Spleen (tissue), 7 donors: ENCODE data around the gene SLC30A3.

ENCODE experiments used
- POLR2A ChIP-seq, 3 donors: fragments of 450-650 bp; IDR thresholded peaks; one replicate each; pipeline ENCODE4 v1.5.1; 2017; ENCODE audit warnings: antibody characterized with exemption in 3 of 3, mild to moderate bottlenecking in 1 of 3
- TF ChIP-seq, protein P1 (sequence below), 11 experiments: fragments of 200-600 bp in 7 of 11; fragments of 450-650 bp in 4 of 11; sonication (generic) in 4 of 11; IDR thresholded peaks in 8 of 11; conservative IDR thresholded peaks in 3 of 11; 1 replicate in 7 of 11; 2 replicates in 4 of 11; pipeline versions ENCODE4 v1.4.0 to v1.8.0; 2016 to 2021; ENCODE audit warnings: antibody characterized with exemption in 11 of 11, inconsistent platforms in 4 of 11, mild to moderate bottlenecking in 1 of 11
- donor health status: DM: no; HTN: no; CAD: no; lungs with moderate emphysema.
- donor health status: DM: no; HTN: no; CAD: no.
- donor health status: DM: no; HTN: no; CAD: no.

DNA sequence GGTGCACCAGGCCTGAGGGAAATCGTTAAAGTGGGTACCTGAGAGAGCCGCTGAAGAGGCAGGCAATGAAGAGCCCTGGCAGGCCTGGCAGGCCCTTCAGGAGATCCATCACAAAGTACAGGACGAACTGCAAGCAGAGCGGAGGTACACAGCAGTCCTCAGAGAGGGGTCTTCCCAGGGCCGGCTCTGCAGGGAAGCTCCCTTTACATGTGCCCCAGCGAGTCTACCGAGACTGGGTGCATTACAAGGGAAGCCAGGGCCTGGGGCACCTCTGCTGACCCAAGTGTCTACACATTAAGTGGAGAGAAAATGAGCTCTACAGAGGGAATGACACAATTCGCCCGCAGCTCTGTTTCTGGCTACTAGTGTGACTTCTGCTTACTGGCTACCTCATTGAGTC is 59.1 kb downstream of the SLC30A3 start:
- TF ChIP-seq, protein P1, sequence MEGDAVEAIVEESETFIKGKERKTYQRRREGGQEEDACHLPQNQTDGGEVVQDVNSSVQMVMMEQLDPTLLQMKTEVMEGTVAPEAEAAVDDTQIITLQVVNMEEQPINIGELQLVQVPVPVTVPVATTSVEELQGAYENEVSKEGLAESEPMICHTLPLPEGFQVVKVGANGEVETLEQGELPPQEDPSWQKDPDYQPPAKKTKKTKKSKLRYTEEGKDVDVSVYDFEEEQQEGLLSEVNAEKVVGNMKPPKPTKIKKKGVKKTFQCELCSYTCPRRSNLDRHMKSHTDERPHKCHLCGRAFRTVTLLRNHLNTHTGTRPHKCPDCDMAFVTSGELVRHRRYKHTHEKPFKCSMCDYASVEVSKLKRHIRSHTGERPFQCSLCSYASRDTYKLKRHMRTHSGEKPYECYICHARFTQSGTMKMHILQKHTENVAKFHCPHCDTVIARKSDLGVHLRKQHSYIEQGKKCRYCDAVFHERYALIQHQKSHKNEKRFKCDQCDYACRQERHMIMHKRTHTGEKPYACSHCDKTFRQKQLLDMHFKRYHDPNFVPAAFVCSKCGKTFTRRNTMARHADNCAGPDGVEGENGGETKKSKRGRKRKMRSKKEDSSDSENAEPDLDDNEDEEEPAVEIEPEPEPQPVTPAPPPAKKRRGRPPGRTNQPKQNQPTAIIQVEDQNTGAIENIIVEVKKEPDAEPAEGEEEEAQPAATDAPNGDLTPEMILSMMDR (IDR thresholded peaks at IDR 0.05 in 8 of 11, conservative IDR thresholded peaks at IDR 0.05 in 3 of 11), result no peak
- TF ChIP-seq POLR2A (IDR thresholded peaks at IDR 0.05), result no peak
